Body of pancreas (tissue), 4 donors: ENCODE results near the gene SNAPIN. TPM values are rescaled to one million over a fixed set of nuclear protein-coding genes. Genes with fewer than 3 reads are reported as not detected.

Source experiments
- ATAC-seq: fragments of 150-250 bp; one replicate; pipeline ENCODE4 v1.9.1; 2016
- DNase-seq, 4 donors: peaks; one replicate each; pipeline ENCODE4 v3.0.0-alpha.2; 2019
- H3K27ac ChIP-seq, 4 donors: fragments of 200-600 bp; sonication (generic); 1 replicate in 3 of 4; 2 replicates in 1 of 4; pipeline versions ENCODE4 v1.5.1 to v1.6.1; 2016 to 2019; ENCODE audit warnings: mild to moderate bottlenecking in 1 of 4, mixed read lengths in 1 of 4, moderate library complexity in 1 of 4
- H3K27me3 ChIP-seq, 2 donors: fragments of 200-600 bp; sonication (generic); one replicate each; pipeline ENCODE4 v1.6.0; 2016; ENCODE audit warnings: mild to moderate bottlenecking in 1 of 2
- H3K36me3 ChIP-seq, 2 donors: fragments of 200-600 bp; sonication (generic); replicated peaks in 1 of 2; 2 replicates each; pipeline ENCODE4 v1.5.1; 2016; ENCODE audit warnings: low read depth in 2 of 2; ENCODE audit not compliant: insufficient read depth in 1 of 2
- H3K4me1 ChIP-seq: fragments of 200-600 bp; sonication (generic); one replicate; pipeline ENCODE4 v1.6.0; 2016
- H3K4me3 ChIP-seq, 2 donors: fragments of 200-600 bp; sonication (generic); 1 replicate in 1 of 2; 2 replicates in 1 of 2; pipeline ENCODE4 v1.5.1; 2016 to 2019
- H3K9me3 ChIP-seq, 3 donors: fragments of 200-600 bp; sonication (generic); 1 replicate in 2 of 3; 2 replicates in 1 of 3; pipeline ENCODE4 v1.5.1; 2016
- CTCF ChIP-seq, 7 experiments: fragments of 450-650 bp in 4 of 7; fragments of 200-600 bp in 3 of 7; sonication (generic) in 3 of 7; IDR thresholded peaks; one replicate each; pipeline ENCODE4 v1.5.1; 2016 to 2019; ENCODE audit warnings: antibody characterized with exemption in 7 of 7
- POLR2A ChIP-seq, 3 donors: fragments of 450-650 bp; IDR thresholded peaks; one replicate each; pipeline ENCODE4 v1.6.1; 2016; ENCODE audit warnings: antibody characterized with exemption in 3 of 3, mild to moderate bottlenecking in 2 of 3
- WGBS, 2 donors: methylation state at CpG; one replicate each; pipeline ENCODE4 v1.1.5; 2017; 5-methylcytosine and 5-hydroxymethylcytosine counted together
- intact Hi-C: fragments of 100-400 bp; cut with DNase I; formaldehyde crosslinking; loops from one replicate; pipeline ENCODE4 v1.15.1; 2023
- total RNA-seq, 2 donors: library from RNA; depleted of rRNA; stranded (reverse); fragments of >200 nt; gene quantifications; one replicate each; pipeline ENCODE4 v1.1.0, GENCODE V29; 2016

Gene SNAPIN
- total RNA-seq, 2 donors from 2014 or later = 21.8 to 23.7 TPM

- DNase-seq (no peak), ATAC-seq (no peak)
- TF ChIP-seq POLR2A (IDR thresholded peaks at IDR 0.05) (no peak), CTCF (IDR thresholded peaks at IDR 0.05) (no peak)
- Histone ChIP-seq H3K4me1 (peaks cover 31% of the 10 kb centered on the region), H3K27me3 (no peaks in the 10 kb centered on the region), H3K36me3 (no peaks in the 10 kb centered on the region), H3K9me3 (no peaks in the 10 kb centered on the region), H3K27ac (no peak overlapping the region), H3K4me3 (no peak overlapping the region)
- WGBS, 2 donors = 95 to 100% methylated on average over 2 of the region's 2 CpGs
- intact Hi-C loops = no loop called here
Measured at GRCh38 chr1:153673511-153673910, 15.0 kb downstream of the SNAPIN start.

- Histone ChIP-seq H3K36me3 (no peaks in the 10 kb centered on the region), H3K4me1 (peaks cover 26% of the 10 kb centered on the region), H3K27ac (no peak overlapping the region), H3K4me3 (peak overlapping the region in 1 of 2 donors; percentile 26), H3K9me3 (no peaks in the 10 kb centered on the region), H3K27me3 (peaks cover 0 to 9% of the 10 kb centered on the region in 2 donors)
- TF ChIP-seq CTCF (IDR thresholded peaks at IDR 0.05) (peak; percentile 45 to 91 (median 85)), POLR2A (IDR thresholded peaks at IDR 0.05) (no peak)
- peak; percentile 72 for ATAC-seq
- 4 to 7% methylated on average over 26 to 29 of the region's 29 CpGs for WGBS, 2 donors
- intact Hi-C loops = no loop called here
- peak; percentile 47 to 64 (median 56) for DNase-seq
Measured at GRCh38 chr1:153677718-153678518, 19.4 kb downstream of the SNAPIN start.

- H3K9me3 ChIP-seq = no peaks in the 10 kb centered on the region
- ATAC-seq = peak; percentile 48
- no peak for TF ChIP-seq POLR2A (IDR thresholded peaks at IDR 0.05)
- no peak for TF ChIP-seq CTCF (IDR thresholded peaks at IDR 0.05)
- DNase-seq = peak; percentile 38 to 50 (median 44)
- intact Hi-C loops = no loop called here
- no peaks in the 10 kb centered on the region for H3K36me3 ChIP-seq
- no peak within 1 kb of the TSS for H3K27ac ChIP-seq
- peaks cover 26% of the 10 kb centered on the region for H3K4me1 ChIP-seq
- H3K4me3 ChIP-seq = peak within 1 kb of the TSS in 1 of 2 donors; percentile 26
- WGBS, 2 donors = 1% methylated on average over 36 to 74 of the region's 78 CpGs
- peaks cover 0 to 9% of the 10 kb centered on the region in 2 donors for H3K27me3 ChIP-seq
Measured at GRCh38 chr1:153678519-153679336, 20.2 kb downstream of the SNAPIN start, which contains the start of gene NPR1. NPR1 (plus strand) TSS chr1:153678688; CDS start chr1:153679109, 421 bp downstream.

GRCh38 chr1:153679337-153680119, 21.0 kb downstream of the SNAPIN start:
- Histone ChIP-seq H3K27me3 (peaks cover 0 to 9% of the 10 kb centered on the region in 2 donors), H3K36me3 (no peaks in the 10 kb centered on the region), H3K9me3 (no peaks in the 10 kb centered on the region), H3K4me3 (peak overlapping the region in 1 of 2 donors; percentile 26), H3K27ac (no peak overlapping the region), H3K4me1 (peaks cover 26% of the 10 kb centered on the region)
- DNase-seq (peak in 2 of 4 donors; percentile 30 to 37), ATAC-seq (peak; percentile 41)
- WGBS, 2 donors = 9 to 33% methylated on average over 20 to 60 of the region's 73 CpGs
- TF ChIP-seq CTCF (IDR thresholded peaks at IDR 0.05) = peak in 3 of 7 experiments; percentile 7 to 20 (median 11)
- no peak for TF ChIP-seq POLR2A (IDR thresholded peaks at IDR 0.05)
- intact Hi-C loops = no loop called here
